ENCODE data around the gene MYL10. TPM values are rescaled to one million over a fixed set of nuclear protein-coding genes. Genes with fewer than 3 reads are reported as not detected.

The MYL10 gene
- total RNA-seq, 1 experiment from 2014 or later: not detected

GRCh38 chr7:101671371-101672356 lies 42.6 kb upstream of the MYL10 start:
- no peaks in the 10 kb centered on the region for H3K9me2 ChIP-seq (ENCODE audit: insufficient read depth)
- H3K27ac ChIP-seq: no peak overlapping the region
- H3K79me2 ChIP-seq (ENCODE audit: low read depth): no peaks in the 10 kb centered on the region
- ChIA-PET POLR2A (ENCODE audit: unreplicated experiment) (interaction anchor here (0.7 kb wide), 1 partner anchor 253 kb away, joined by 3 read pairs; no protein-coding TSS in a partner anchor), CTCF (interaction anchor here (0.6 kb wide), 1 partner anchor 25 kb away, joined by 3 read pairs; no protein-coding TSS in a partner anchor)
- no peaks in the 10 kb centered on the region for H4K20me1 ChIP-seq (ENCODE audit: insufficient read depth)
- H3K27me3 ChIP-seq (ENCODE audit: insufficient read depth, low read depth): no peaks in the 10 kb centered on the region
- H3K4me1 ChIP-seq (replicated peaks; ENCODE audit: insufficient read depth): peaks cover 4% of the 10 kb centered on the region; the same call in 1 of the 2 replicates
- intact Hi-C loops (cut with micrococcal nuclease; ENCODE audit: unreplicated experiment): no loop called here
- no peak overlapping the region for H3K4me3 ChIP-seq
- TF ChIP-seq EZH2 (IDR thresholded peaks at IDR 0.05; ENCODE audit: low read depth): no peak
- H2AFZ ChIP-seq: no peak overlapping the region
- no peak overlapping the region for H3K4me2 ChIP-seq
- no peaks in the 10 kb centered on the region for H3K9me3 ChIP-seq (ENCODE audit: insufficient read depth, low read depth)
- DNase-seq: no peak
- no peaks in the 10 kb centered on the region for H3K36me3 ChIP-seq (ENCODE audit: low read depth)
- BruUV-seq (replicated peaks): no TSS peak
- no peaks in the 10 kb centered on the region for H3F3A ChIP-seq (ENCODE audit: insufficient read depth, low read depth)

- Histone ChIP-seq H3F3A (ENCODE audit: insufficient read depth, low read depth) (no peaks in the 10 kb centered on the region), H3K9me3 (ENCODE audit: insufficient read depth, low read depth) (no peaks in the 10 kb centered on the region), H3K36me3 (ENCODE audit: low read depth) (no peaks in the 10 kb centered on the region), H3K9me2 (ENCODE audit: insufficient read depth) (no peaks in the 10 kb centered on the region), H3K4me3 (no peak overlapping the region), H4K20me1 (ENCODE audit: insufficient read depth) (no peaks in the 10 kb centered on the region), H3K27me3 (ENCODE audit: insufficient read depth, low read depth) (no peaks in the 10 kb centered on the region), H3K79me2 (ENCODE audit: low read depth) (no peaks in the 10 kb centered on the region), H3K27ac (no peak overlapping the region), H3K4me2 (no peak overlapping the region), H2AFZ (no peak overlapping the region), H3K4me1 (replicated peaks; ENCODE audit: insufficient read depth) (peaks cover 3% of the 10 kb centered on the region; the same call in 1 of the 2 replicates)
- CTCF ChIA-PET: interaction anchor here (0.6 kb wide), 2 partner anchors 66 to 97 kb away, joined by 5 to 10 read pairs; no protein-coding TSS in a partner anchor
- POLR2A ChIA-PET (ENCODE audit: unreplicated experiment): no interaction called here
- DNase-seq: no peak
- no peak for TF ChIP-seq EZH2 (IDR thresholded peaks at IDR 0.05; ENCODE audit: low read depth)
- TF ChIP-seq CTCF (conservative IDR thresholded peaks at IDR 0.05): peak; percentile 27; the same call in 1 of the 2 replicates
- intact Hi-C loops (cut with micrococcal nuclease; ENCODE audit: unreplicated experiment): no loop called here
- BruUV-seq (replicated peaks): no TSS peak
Observed at GRCh38 chr7:101669307-101669706, 40.2 kb upstream of the MYL10 start.

GRCh38 chr7:101668726-101669125 lies 39.6 kb upstream of the MYL10 start:
- intact Hi-C loops (cut with micrococcal nuclease; ENCODE audit: unreplicated experiment): no loop called here
- no peak for DNase-seq
- no peak overlapping the region for H3K4me3 ChIP-seq
- no peak for TF ChIP-seq EZH2 (IDR thresholded peaks at IDR 0.05; ENCODE audit: low read depth)
- TF ChIP-seq CTCF (conservative IDR thresholded peaks at IDR 0.05): no peak
- BruUV-seq (replicated peaks): no TSS peak
- H3F3A ChIP-seq (ENCODE audit: insufficient read depth, low read depth): no peaks in the 10 kb centered on the region
- POLR2A ChIA-PET (ENCODE audit: unreplicated experiment): no interaction called here
- H3K27me3 ChIP-seq (ENCODE audit: insufficient read depth, low read depth): no peaks in the 10 kb centered on the region
- no peak overlapping the region for H3K27ac ChIP-seq
- H3K36me3 ChIP-seq (ENCODE audit: low read depth): no peaks in the 10 kb centered on the region
- H2AFZ ChIP-seq: no peak overlapping the region
- no peaks in the 10 kb centered on the region for H3K79me2 ChIP-seq (ENCODE audit: low read depth)
- no peak overlapping the region for H3K4me2 ChIP-seq
- H3K9me2 ChIP-seq (ENCODE audit: insufficient read depth): no peaks in the 10 kb centered on the region
- H3K4me1 ChIP-seq (replicated peaks; ENCODE audit: insufficient read depth): no peaks in the 10 kb centered on the region
- no peaks in the 10 kb centered on the region for H3K9me3 ChIP-seq (ENCODE audit: insufficient read depth, low read depth)
- CTCF ChIA-PET: interaction anchor here (0.6 kb wide), 1 partner anchor 65 kb away, joined by 3 read pairs; no protein-coding TSS in a partner anchor
- H4K20me1 ChIP-seq (ENCODE audit: insufficient read depth): no peaks in the 10 kb centered on the region
